NCI-H2081 treated with DMSO at 0.1 percent for 48 hours (cell line): ENCODE data around the gene S1PR3.

ENCODE experiments used
- DNase-seq: peaks from one replicate; lab custom pipeline; 2025; lab: John Stamatoyannopoulos, UW

S1PR3 gene

GRCh38 chr9:88993327-88993726, 2.1 kb downstream of the S1PR3 start:
- DNase-seq: no peak

GRCh38 chr9:88993871-88994460, 2.7 kb downstream of the S1PR3 start:
- no peak for DNase-seq

GRCh38 chr9:88994469-88995199, 3.4 kb downstream of the S1PR3 start:
- no peak for DNase-seq

- no peak for DNase-seq
Measured at GRCh38 chr9:88995200-88995577, 3.9 kb downstream of the S1PR3 start.

GRCh38 chr9:88995627-88996026, 4.4 kb downstream of the S1PR3 start:
- DNase-seq: no peak

GRCh38 chr9:88996046-88996920, 5.0 kb downstream of the S1PR3 start:
- DNase-seq: no peak

GRCh38 chr9:88996921-88997235, 5.6 kb downstream of the S1PR3 start:
- no peak for DNase-seq

GRCh38 chr9:88997646-88998045, 6.4 kb downstream of the S1PR3 start:
- no peak for DNase-seq

GRCh38 chr9:88998503-88998902, 7.2 kb downstream of the S1PR3 start:
- no peak for DNase-seq

GRCh38 chr9:88998911-88999310, 7.6 kb downstream of the S1PR3 start:
- DNase-seq: no peak

- no peak for DNase-seq
Measured at GRCh38 chr9:89000371-89000781, 9.1 kb downstream of the S1PR3 start.

GRCh38 chr9:89000973-89001916, 10.0 kb downstream of the S1PR3 start:
- peak; percentile 29 for DNase-seq

GRCh38 chr9:89001917-89002540, 10.8 kb downstream of the S1PR3 start:
- no peak for DNase-seq

GRCh38 chr9:89002987-89003386, 11.7 kb downstream of the S1PR3 start:
- DNase-seq: no peak

- no peak for DNase-seq
Measured at GRCh38 chr9:89005323-89005722, 14.1 kb downstream of the S1PR3 start.

GRCh38 chr9:89006267-89006666, 15.0 kb downstream of the S1PR3 start:
- DNase-seq: no peak

- no peak for DNase-seq
Measured at GRCh38 chr9:89006996-89007967, 16.0 kb downstream of the S1PR3 start.

GRCh38 chr9:89008055-89008743, 16.9 kb downstream of the S1PR3 start:
- DNase-seq: no peak

GRCh38 chr9:89008744-89009545, 17.7 kb downstream of the S1PR3 start:
- no peak for DNase-seq
